GM19099 (cell line): ENCODE measurements around the gene MRC2.

Experiments used
- POLR2A ChIP-seq: IDR thresholded peaks from 3 replicates; pipeline ENCODE4 v1.6.1; 2011; ENCODE audit warnings: low read depth; ENCODE audit not compliant: insufficient read length; ENCODE audit errors: extremely low read depth

MRC2 gene

GRCh38 chr17:62653002-62653825 lies 25.7 kb downstream of the MRC2 start:
- TF ChIP-seq POLR2A = no peak

DNA sequence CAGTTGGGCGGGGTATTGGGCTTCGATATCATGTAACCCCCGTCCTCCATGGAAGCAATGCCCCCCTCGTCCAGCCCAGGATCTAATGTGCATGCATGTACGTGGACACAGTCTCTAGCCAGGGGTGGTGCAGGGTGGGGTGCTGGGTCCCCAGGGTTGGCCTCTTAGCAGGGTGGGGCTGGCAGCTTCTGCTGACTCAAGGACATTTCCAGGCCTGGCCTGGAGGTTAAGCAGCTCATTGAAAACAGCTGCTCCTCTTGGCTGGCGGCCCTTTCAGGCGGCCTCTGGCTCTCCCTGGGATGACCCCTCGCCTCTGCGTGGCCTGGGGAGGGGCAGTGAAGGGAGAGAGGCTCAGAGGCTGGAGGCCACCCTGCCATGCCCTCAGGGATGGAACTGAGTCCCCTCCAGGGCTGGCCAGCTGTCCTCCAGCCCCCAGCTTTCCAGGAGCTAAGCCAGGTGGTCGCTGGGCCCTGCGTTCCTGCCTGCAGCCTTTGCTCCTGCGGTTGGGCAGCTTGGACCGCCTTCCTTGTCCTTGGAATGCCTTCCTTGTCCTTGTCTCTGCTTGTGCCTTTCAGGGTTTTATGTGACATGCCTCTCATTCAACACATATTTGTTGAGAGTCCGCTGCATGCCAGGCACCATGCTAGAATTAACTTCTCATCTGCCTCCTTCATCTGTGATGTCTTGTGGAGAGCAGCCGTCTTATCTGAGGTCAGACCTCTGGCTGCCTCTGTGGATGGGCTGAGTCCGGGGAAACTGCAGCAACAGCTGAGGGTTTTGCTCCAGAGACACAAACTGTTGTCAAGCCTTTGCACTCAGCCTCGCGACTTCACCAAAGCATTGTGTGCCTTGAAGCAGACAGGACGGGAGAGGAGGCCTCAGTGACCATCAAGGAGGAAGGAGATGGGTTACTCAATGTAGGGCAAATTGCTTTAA lies 26.6 kb downstream of the MRC2 start:
- no peak for TF ChIP-seq POLR2A

GRCh38 chr17:62655656-62656055 lies 28.2 kb downstream of the MRC2 start:
- no peak for TF ChIP-seq POLR2A

DNA sequence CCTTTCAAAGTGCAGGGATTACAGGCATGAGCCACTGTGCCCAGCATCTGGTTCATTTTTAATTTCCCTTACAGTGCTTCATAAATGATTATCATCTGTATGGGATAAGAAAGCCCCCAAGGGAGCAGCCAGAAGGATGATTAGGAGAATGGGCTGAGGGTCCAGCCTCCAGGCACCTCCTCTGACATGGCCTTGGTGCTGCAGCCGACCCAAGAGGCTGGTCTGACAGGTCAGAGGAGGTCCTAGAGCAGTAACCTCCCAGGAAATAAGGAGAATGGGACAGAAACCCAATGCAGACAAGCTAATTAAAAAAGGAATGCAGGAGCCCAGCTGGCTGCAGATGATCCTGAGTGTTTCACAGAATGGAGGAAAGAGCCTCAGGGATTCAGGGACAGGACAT lies 29.0 kb downstream of the MRC2 start:
- no peak for TF ChIP-seq POLR2A

DNA sequence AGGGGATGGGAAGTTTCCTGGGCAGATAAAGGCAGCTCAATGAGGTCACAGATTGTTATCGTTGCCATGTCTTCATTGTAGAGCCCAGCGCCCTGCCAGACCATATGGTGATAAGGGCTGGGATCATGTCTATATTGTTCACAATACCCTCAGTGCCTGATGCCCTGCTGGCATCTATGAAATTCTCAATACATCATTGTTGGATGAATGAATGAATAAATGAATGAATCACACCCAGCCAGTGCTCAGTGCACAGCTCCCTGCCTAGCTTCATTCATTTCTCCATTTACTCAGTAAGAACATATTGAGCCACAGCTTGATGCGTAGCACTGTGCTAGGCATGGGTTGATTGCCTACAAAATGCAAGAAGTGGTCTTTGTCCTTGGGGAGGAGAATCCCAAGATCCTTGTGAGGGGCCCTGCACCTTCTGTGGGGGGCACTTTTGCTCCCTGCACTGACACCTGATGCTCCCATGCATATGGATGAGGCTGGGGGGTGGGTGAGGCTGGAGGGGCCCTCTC lies 29.7 kb downstream of the MRC2 start:
- TF ChIP-seq POLR2A = no peak

GRCh38 chr17:62657690-62658089 lies 30.2 kb downstream of the MRC2 start:
- TF ChIP-seq POLR2A = no peak

DNA sequence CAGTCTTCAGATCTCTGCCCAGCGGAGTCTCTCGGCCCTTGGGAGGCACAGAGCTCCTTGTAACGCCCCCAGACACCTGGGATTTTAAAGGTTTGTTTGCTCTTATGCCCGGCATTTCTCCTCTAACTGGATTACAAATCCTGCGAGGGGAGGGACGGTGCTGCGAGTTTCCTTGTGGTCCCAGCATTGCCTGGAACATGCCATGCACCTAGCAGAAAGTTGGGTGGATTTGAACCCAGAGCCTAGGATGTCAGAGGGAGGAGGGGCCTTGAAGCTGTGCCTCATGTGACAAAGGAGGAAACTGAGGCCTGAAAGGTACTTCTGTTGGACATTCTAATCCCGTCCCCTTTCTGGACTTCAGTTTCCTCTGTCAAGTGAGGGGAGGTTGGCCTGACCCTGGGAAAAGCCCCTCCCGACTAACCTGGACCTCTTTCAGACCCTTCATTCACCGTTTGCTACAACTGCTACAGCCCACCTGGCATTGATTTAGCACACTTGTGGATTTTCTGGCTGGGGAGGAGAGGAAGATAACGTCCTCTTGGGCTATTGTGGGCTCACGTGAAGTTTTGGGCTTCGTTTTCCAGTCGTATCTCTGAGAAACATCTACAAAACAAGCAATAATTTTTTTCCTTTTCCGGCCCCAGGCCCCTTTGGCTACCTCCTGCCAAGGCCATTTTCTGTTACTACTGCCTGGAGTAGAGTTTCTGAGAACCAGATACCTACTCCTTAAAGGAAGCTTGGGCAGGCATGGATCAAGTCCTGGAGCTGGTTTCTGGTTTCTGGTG lies 30.9 kb downstream of the MRC2 start:
- no peak for TF ChIP-seq POLR2A

- TF ChIP-seq POLR2A = no peak
Observed at GRCh38 chr17:62660629-62661118, 33.2 kb downstream of the MRC2 start.

- TF ChIP-seq POLR2A = no peak
Observed at GRCh38 chr17:62661337-62661736, 33.9 kb downstream of the MRC2 start.

GRCh38 chr17:62662855-62663254 lies 35.4 kb downstream of the MRC2 start:
- TF ChIP-seq POLR2A = no peak

DNA sequence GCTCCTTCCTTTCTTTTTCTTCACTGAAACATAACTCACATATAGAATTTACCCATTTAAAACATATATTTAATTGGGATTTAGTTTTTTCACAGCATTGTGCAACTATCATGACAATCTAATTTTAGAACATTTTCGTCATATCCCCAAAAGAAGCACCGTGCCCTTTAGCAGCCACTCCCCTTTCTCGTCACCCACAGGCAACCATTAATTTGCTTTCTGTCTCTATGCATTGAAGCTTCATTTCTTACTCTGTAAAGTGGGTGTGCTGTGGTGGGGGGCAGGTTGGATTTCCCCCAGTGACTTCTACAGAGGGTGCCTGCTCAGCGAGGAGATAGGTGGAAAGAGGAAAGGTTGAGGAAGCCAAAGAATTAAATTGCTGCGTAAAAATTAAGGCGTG lies 35.8 kb downstream of the MRC2 start:
- TF ChIP-seq POLR2A = no peak

DNA sequence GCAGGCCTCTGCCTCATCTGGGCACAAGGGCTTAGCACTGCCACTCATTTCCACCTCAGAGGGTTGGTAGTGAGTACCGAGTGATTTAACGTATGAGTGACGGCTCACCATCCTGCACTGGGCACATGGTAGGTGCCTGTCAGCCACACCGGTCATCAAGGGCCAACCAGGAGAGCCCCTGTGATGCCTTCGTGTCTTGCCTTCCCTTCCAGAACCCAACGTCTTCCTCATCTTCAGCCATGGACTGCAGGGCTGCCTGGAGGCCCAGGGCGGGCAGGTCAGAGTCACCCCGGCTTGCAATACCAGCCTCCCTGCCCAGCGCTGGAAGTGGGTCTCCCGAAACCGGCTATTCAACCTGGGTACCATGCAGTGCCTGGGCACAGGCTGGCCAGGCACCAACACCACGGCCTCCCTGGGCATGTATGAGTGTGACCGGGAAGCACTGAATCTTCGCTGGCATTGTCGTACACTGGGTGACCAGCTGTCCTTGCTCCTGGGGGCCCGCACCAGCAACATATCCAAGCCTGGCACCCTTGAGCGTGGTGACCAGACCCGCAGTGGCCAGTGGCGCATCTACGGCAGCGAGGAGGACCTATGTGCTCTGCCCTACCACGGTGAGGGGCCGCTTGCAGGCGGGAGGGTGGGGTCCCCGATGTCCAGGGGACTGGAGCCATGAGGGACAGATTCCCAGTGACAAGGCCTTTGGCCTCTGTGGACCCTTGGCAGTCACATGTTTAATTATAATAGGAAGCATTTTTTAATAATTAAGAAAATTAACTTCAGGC lies 37.1 kb downstream of the MRC2 start:
- no peak for TF ChIP-seq POLR2A

DNA sequence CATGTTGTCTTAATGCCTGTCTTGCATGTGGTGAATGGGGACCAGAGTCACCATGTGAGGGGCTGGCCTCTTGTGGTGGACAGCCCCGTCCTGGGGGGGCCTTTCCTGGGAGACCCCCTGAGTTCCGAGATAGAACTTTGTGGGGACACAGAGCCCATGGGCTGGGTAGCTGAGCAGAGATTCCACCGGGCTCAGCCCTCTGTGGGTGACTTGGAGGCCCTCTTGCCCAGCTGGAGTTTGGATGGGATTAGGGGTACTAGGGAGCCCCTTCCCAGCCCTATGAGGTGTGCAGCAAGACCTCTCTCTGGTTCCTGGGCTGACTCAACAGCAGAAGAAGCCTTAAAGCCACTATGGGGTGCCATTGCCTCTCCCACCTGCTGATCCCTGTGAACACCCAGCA lies 38.1 kb downstream of the MRC2 start:
- no peak for TF ChIP-seq POLR2A
